GM19240 (cell line): ENCODE results near the gene PLPPR5.

ENCODE experiments used
- DNase-seq: peaks from one replicate; pipeline ENCODE4 v3.0.0; 2011; ENCODE audit warnings: low spot score; ENCODE audit not compliant: insufficient read length

Gene PLPPR5

GRCh38 chr1:98969798-98970490 is 34.7 kb downstream of the PLPPR5 start:
- no peak for DNase-seq

- DNase-seq: no peak
Measured at GRCh38 chr1:98967122-98967521, 37.5 kb downstream of the PLPPR5 start.

GRCh38 chr1:98965394-98965793 is 39.3 kb downstream of the PLPPR5 start:
- no peak for DNase-seq

GRCh38 chr1:98964198-98964597 is 40.5 kb downstream of the PLPPR5 start:
- no peak for DNase-seq

- DNase-seq: no peak
Measured at GRCh38 chr1:98963064-98963758, 41.5 kb downstream of the PLPPR5 start.

GRCh38 chr1:98962156-98962555 is 42.5 kb downstream of the PLPPR5 start:
- no peak for DNase-seq

GRCh38 chr1:98949621-98950020 is 55.0 kb downstream of the PLPPR5 start:
- DNase-seq: no peak

GRCh38 chr1:98949166-98949565 is 55.5 kb downstream of the PLPPR5 start:
- no peak for DNase-seq

- no peak for DNase-seq
Measured at GRCh38 chr1:98947071-98947470, 57.6 kb downstream of the PLPPR5 start.

- DNase-seq: no peak
Measured at GRCh38 chr1:98940722-98941079, 64.0 kb downstream of the PLPPR5 start.

GRCh38 chr1:98940069-98940721 is 64.5 kb downstream of the PLPPR5 start:
- DNase-seq: no peak

- DNase-seq: no peak
Measured at GRCh38 chr1:98939471-98939870, 65.2 kb downstream of the PLPPR5 start.

- no peak for DNase-seq
Measured at GRCh38 chr1:98937347-98937746, 67.3 kb downstream of the PLPPR5 start.

- no peak for DNase-seq
Measured at GRCh38 chr1:98932184-98932583, 72.5 kb downstream of the PLPPR5 start.

- no peak for DNase-seq
Measured at GRCh38 chr1:98931128-98931835, 73.4 kb downstream of the PLPPR5 start.

GRCh38 chr1:98929437-98929836 is 75.2 kb downstream of the PLPPR5 start:
- DNase-seq: no peak

GRCh38 chr1:98926597-98926996 is 78.1 kb downstream of the PLPPR5 start:
- no peak for DNase-seq

- DNase-seq: no peak
Measured at GRCh38 chr1:98924977-98925376, 79.7 kb downstream of the PLPPR5 start.

GRCh38 chr1:98923667-98924066 is 81.0 kb downstream of the PLPPR5 start:
- DNase-seq: no peak

GRCh38 chr1:98921817-98922216 is 82.8 kb downstream of the PLPPR5 start:
- no peak for DNase-seq

GRCh38 chr1:98920441-98921110 is 84.1 kb downstream of the PLPPR5 start:
- no peak for DNase-seq
